Upper lobe of left lung (tissue), 4 donors: ENCODE measurements around the gene SLC35E4.

Experiments
- CTCF ChIP-seq, 6 experiments: fragments of 450-650 bp in 4 of 6; fragments of 200-600 bp in 2 of 6; sonication (generic) in 2 of 6; IDR thresholded peaks; one replicate each; pipeline ENCODE4 v1.5.1; 2016 to 2019; ENCODE audit warnings: antibody characterized with exemption in 6 of 6
- POLR2A ChIP-seq, 4 donors: fragments of 450-650 bp; IDR thresholded peaks; one replicate each; pipeline ENCODE4 v1.5.1; 2016 to 2017; ENCODE audit warnings: antibody characterized with exemption in 4 of 4, mild to moderate bottlenecking in 2 of 4

- TF ChIP-seq CTCF (IDR thresholded peaks at IDR 0.05) (no peak), POLR2A (IDR thresholded peaks at IDR 0.05) (no peak)
Measured at GRCh38 chr22:30614268-30614667, 21.3 kb upstream of the SLC35E4 start.
